Measurements from ENCODE around the gene ZNF629.

ZNF629 gene

GRCh38 chr16:30786115-30786935, 680 bp downstream of the ZNF629 start:
- DNase-seq (ENCODE audit: low read depth in 4 of 4, low spot score in 1 of 4), result peak in 1 of 4 experiments; percentile 9

DNA sequence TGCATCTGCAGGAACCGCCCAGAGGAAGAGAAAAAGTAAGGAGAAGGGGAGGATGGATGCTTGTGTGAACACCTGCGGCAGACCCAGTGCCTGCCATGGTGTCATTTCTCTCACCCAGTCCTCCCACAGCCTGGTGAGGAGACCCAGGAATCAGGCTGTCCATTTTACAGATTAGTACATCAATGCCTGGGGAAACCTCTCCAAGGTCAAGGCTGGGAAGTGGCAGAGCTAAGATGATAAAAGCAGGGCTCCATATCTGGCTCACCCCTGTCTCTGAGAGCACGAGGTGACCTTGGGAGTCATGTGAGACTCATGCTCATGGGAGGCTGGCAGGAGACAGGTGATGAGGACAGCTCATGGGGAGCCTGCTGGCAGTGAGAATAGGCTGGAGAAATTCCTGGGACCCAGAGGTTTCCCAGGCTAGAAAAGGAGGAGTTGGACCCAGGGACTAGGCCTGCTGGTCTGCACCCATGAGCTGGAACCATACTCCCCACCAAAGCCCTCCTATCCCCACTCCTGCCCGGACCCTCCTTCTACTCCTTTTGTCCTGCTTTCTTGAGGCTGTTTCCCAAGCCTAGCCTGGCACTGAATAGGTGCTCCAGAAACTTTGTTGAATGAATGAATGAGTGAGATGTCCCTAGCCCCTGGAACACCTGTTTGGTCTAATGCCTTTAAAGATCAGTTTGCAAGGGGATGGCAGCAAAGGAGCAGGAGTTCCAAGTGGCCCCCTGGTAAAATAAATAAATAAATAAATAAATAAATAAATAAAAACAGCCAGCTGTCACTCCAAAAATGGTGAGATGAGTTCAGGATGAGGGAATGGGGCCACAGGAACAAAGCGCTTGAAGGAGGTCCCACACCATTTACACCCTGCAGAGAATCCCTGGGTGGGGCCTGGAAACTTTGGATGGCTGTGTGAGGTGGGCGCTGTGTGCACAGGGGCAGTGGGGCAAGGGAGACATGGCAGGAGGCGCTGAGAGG, 1.6 kb downstream of the ZNF629 start:
- no peak for DNase-seq (ENCODE audit: low read depth in 4 of 4, low spot score in 1 of 4)

- DNase-seq (ENCODE audit: low read depth in 4 of 4, low spot score in 1 of 4), result no peak
These were observed 2.8 kb downstream of the ZNF629 start for GRCh38 chr16:30784215-30784614.

DNA sequence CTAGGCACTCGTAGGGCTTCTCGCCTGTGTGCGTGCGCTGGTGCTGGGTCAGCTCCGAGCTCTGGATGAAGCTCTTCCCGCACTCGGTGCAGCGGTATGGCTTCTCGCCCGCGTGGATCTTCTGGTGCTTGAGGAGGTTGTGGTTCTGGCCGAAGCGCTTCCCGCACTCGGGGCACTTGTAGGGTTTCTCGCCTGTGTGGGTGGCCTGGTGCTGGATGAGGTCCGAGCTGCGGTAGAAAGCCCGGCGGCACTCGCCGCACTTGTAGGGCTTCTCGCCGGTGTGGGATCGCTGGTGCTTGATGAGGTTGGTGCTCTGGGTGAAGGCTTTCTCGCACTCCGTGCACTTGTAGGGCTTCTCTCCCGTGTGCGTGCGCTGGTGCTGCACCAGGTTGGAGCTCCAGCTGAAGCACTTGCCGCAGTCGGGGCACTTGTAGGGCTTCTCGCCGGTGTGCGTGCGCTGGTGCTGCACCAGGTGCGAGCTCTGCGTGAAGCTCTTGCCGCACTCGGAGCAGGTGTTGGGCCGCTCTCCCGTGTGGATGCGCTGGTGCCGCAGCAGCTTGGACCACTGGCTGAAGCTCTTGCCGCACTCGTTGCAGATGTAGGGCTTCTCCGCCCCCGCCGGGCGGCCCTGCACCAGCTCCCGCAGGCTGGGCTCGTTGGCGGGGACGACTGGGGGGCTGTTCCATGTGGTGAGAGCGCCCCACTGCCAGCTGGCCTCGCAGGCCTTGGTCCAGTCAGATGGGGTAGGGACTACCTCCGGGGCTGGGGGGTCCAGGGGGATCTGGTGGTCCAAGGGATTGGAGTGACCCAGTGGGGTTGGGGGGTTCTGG, 3.5 kb downstream of the ZNF629 start:
- no peak for DNase-seq (ENCODE audit: low read depth in 4 of 4, low spot score in 1 of 4)

DNA sequence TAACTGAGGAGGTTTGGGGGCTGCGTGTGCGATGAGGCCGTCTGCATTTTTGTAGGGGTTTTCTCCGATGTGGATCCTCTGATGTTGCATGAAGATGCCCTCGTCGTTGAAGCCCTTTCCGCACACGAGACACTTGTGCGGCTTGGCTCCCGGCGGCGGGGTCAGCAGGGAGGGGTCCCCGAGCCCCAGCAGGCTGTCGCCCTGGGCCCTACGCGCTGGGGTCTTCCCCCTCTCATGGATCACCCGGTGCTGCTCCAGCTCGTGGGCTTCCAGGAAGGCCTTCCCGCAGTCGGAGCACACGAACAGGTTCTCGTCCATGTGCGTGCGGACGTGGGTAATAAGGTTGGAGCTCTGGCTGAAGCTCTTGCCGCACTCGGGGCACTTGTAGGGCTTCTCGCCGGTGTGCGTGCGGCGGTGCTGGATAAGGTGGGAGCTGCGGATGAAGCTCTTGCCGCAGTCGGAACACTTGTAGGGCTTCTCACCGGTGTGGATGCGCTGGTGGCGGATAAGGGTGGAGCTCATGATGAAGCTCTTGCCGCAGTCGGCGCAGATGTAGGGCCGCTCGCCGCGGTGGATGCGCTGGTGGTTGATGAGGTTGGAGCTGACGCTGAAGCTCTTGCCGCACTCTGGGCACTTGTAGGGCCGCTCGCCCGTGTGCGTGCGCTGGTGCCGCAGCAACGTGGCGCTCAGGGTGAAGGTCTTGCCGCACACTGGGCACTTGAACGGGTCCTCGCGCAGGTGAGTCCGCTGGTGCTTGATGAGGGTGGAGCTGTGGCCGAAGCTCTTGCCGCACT, 4.3 kb downstream of the ZNF629 start:
- DNase-seq (ENCODE audit: low read depth in 4 of 4, low spot score in 1 of 4), result no peak

GRCh38 chr16:30780549-30780948, 6.5 kb downstream of the ZNF629 start:
- DNase-seq (ENCODE audit: low read depth in 4 of 4, low spot score in 1 of 4), result no peak

DNA sequence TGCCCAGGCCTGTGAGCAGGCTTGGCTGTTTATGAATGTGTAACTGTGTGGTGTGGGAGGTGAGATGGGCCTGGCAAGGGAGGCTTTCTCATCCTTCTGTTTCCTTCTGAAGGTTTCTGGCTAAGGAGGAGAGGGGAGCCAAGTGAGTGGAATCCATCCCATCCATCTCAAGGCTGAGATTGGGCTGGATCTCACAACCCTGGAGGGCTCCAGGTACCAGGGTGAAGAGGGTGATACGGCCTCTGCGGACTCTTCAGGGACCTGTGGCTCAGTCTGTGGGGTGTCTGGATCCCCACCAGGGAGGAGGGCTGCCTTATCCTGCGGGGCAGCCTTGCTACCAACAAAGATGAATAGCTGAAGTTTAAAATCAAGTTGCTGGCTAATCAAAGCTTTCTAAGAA, 7.0 kb downstream of the ZNF629 start:
- DNase-seq (ENCODE audit: low read depth in 4 of 4, low spot score in 1 of 4), result no peak

- DNase-seq (ENCODE audit: low read depth in 4 of 4, low spot score in 1 of 4), result no peak
These were observed 7.4 kb downstream of the ZNF629 start for GRCh38 chr16:30779596-30779995.

- no peak for DNase-seq (ENCODE audit: low read depth in 4 of 4, low spot score in 1 of 4)
These were observed 8.3 kb downstream of the ZNF629 start for GRCh38 chr16:30778549-30779244.

- DNase-seq (ENCODE audit: low read depth in 4 of 4, low spot score in 1 of 4), result no peak
These were observed 9.3 kb downstream of the ZNF629 start for GRCh38 chr16:30777591-30778297.

GRCh38 chr16:30775392-30776188, 11.4 kb downstream of the ZNF629 start:
- DNase-seq (ENCODE audit: low read depth in 4 of 4, low spot score in 1 of 4), result peak; percentile 35 to 60 (median 50)

DNA sequence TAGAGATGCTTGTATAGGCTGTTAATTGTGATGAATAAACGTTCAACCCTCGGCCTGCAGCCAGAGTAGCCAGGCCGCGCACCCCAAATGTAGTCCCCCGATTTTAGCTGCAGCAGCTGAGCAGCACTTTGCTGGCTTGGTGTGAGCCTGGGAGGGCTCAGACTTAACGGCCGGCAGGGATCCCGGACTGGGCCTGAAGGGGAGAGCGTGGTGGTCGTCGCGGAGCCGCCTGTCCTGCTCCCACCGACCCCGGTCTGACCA, 11.9 kb downstream of the ZNF629 start:
- DNase-seq (ENCODE audit: low read depth in 4 of 4, low spot score in 1 of 4), result no peak

DNA sequence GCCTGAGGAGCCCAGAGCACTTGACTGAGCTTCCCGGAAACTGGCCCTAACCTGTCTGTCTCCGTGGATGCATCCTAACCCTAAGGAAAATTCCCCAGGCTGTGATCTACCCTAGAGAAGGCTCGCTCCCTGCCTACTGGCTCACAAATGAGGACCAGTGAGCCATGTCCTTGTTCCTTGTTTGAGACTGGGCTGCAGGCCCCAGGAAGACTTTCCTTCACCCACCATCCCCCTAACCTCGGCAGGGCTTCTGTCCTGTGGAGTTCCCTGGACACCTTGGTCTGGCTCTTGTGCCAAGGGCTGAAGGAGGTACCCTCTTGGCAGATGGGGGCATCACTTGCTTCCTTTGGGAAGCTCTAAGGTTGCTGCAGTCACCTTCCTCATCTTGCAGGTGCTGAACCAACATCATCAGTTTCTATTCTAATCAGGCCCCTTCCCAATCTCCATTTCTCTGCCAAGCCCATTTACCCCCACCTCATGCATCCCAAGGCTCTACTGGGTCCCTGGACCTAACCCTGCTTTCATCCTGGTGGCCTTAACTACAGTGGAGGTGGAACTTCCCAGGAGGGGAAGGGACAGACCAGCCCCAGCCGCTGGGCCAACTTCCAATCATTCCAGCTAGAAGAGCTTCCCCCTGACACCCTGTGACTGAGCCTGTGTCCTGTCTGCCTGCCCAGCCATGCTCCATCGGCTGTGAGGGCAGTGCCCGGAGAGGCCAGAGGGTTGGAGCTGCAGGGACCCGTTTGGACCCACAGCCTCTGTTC, 12.5 kb downstream of the ZNF629 start:
- DNase-seq (ENCODE audit: low read depth in 4 of 4, low spot score in 1 of 4), result no peak

DNA sequence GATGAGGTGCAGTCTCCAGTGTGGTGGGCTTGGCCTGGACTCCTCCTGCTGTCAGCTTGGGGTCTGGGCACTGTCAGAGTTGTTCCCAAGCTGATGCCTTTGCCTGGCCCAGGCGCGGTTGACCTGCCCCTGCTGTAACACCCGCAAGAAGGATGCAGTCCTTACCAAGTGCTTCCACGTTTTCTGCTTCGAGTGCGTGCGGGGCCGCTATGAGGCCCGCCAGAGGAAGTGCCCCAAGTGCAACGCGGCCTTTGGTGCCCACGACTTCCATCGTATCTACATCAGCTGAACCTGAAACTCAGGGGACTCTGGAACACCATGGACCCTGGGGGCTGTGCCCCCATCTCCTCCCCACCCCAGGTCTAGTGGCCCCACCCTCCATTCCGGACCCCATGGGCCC, 13.2 kb downstream of the ZNF629 start:
- no peak for DNase-seq (ENCODE audit: low read depth in 4 of 4, low spot score in 1 of 4)

DNA sequence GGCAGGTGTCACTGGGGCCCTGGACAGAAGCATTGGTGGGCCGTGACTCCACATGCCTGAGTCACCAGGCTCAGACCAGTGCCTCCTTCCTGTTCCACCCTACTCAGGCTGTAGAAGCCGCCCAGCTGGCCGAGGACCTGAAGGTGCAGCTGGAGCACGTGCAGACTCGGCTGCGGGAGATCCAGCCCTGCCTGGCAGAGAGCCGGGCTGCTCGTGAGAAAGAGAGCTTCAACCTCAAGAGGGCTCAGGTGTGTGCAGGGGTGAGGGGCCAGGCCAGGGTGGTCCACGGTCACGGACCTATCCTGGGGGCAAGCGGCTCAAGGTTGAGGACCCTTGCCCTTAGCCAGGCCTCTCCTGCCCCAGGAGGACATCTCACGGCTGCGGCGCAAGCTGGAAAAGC, 15.3 kb downstream of the ZNF629 start:
- DNase-seq (ENCODE audit: low read depth in 4 of 4, low spot score in 1 of 4), result no peak

GRCh38 chr16:30769379-30770089, 17.5 kb downstream of the ZNF629 start:
- DNase-seq (ENCODE audit: low read depth in 4 of 4, low spot score in 1 of 4), result no peak

GRCh38 chr16:30768583-30769181, 18.3 kb downstream of the ZNF629 start:
- no peak for DNase-seq (ENCODE audit: low read depth in 4 of 4, low spot score in 1 of 4)
